SU-DHL-6 (cell line): ENCODE results near the gene UTP20.

ENCODE experiments used
- H2AFZ ChIP-seq: fragments of 200-600 bp; sonication (generic); 2 replicates; pipeline ENCODE4 v1.6.1; 2014; ENCODE audit warnings: low read depth, mild to moderate bottlenecking, moderate library complexity, mixed read lengths, antibody characterized with exemption, low read length; ENCODE audit not compliant: severe bottlenecking
- H3F3A ChIP-seq: fragments of 200-600 bp; shearing (Covaris generic); 2 replicates; pipeline ENCODE4 v1.6.0; 2016; ENCODE audit warnings: antibody characterized with exemption, mild to moderate bottlenecking; ENCODE audit not compliant: insufficient read depth
- H3K27ac ChIP-seq: fragments of 200-600 bp; sonication (generic); 2 replicates; pipeline ENCODE4 v1.5.1; 2016; ENCODE audit warnings: low read depth, mild to moderate bottlenecking, low read length, moderate library complexity, mixed read lengths
- H3K27me3 ChIP-seq: fragments of 200-600 bp; sonication (generic), shearing (Covaris generic); 2 replicates; pipeline ENCODE4 v1.6.0; 2014; ENCODE audit warnings: mild to moderate bottlenecking, low read length
- H3K36me3 ChIP-seq: fragments of 200-600 bp; sonication (generic); 2 replicates; pipeline ENCODE4 v1.6.1; 2014; ENCODE audit warnings: mild to moderate bottlenecking, low read length, mixed read lengths
- H3K4me2 ChIP-seq: fragments of 300-600, 200-600 bp; shearing (Covaris generic), sonication (generic); 2 replicates; pipeline ENCODE4 v1.6.0; 2014; ENCODE audit warnings: low read length, low read depth, mild to moderate bottlenecking; ENCODE audit not compliant: poor library complexity, severe bottlenecking
- H3K4me3 ChIP-seq: fragments of 200-600 bp; sonication (generic); 2 replicates; pipeline ENCODE4 v1.5.1; 2014; ENCODE audit warnings: antibody characterized with exemption, low read length, mild to moderate bottlenecking, mixed read lengths; ENCODE audit not compliant: insufficient read depth, poor library complexity, severe bottlenecking
- H3K79me2 ChIP-seq: fragments of 200-600 bp; sonication (generic); 2 replicates; pipeline ENCODE4 v1.6.1; 2014; ENCODE audit warnings: mild to moderate bottlenecking, low read length, moderate library complexity; ENCODE audit not compliant: insufficient read depth
- H3K9ac ChIP-seq: fragments of 200-600 bp; sonication (generic); 2 replicates; pipeline ENCODE4 v1.7.0; 2014; ENCODE audit warnings: mild to moderate bottlenecking, low read length
- H3K9me2 ChIP-seq: fragments of 200-600 bp; sonication (generic); replicated peaks from 2 replicates; pipeline ENCODE4 v1.6.1; 2014; ENCODE audit warnings: low read length; ENCODE audit not compliant: insufficient read depth
- H3K9me3 ChIP-seq: fragments of 200-600 bp; sonication (generic); 2 replicates; pipeline ENCODE4 v1.6.1; 2014; ENCODE audit warnings: low read length, mixed read lengths; ENCODE audit not compliant: insufficient read depth
- H4K20me1 ChIP-seq: fragments of 200-600 bp; sonication (generic); 2 replicates; pipeline ENCODE4 v1.6.1; 2014; ENCODE audit warnings: low read depth, mild to moderate bottlenecking, antibody characterized with exemption, low read length, moderate library complexity, mixed read lengths
- CTCF ChIP-seq: fragments of 200-600 bp; sonication (generic); IDR thresholded peaks from one replicate; pipeline ENCODE4 v1.5.1; 2017; ENCODE audit warnings: antibody characterized with exemption, mild to moderate bottlenecking, low read length, moderate library complexity; ENCODE audit not compliant: insufficient read depth, poor library complexity, severe bottlenecking
- EZH2phosphoT487 ChIP-seq: fragments of 200-600 bp; sonication (generic), shearing (Covaris generic); conservative IDR thresholded peaks from 2 replicates; pipeline ENCODE4 v1.6.1; 2018; ENCODE audit warnings: mild to moderate bottlenecking, antibody characterized with exemption, low read length, moderate library complexity, mixed read lengths

Gene UTP20

GRCh38 chr12:101361455-101361854 is 81.5 kb downstream of the UTP20 start:
- Histone ChIP-seq H3F3A (no peaks in the 10 kb centered on the region), H4K20me1 (no peaks in the 10 kb centered on the region), H3K4me2 (no peak overlapping the region), H3K27me3 (no peaks in the 10 kb centered on the region), H3K9me2 (no peaks in the 10 kb centered on the region), H3K4me3 (no peak overlapping the region), H3K9ac (no peak overlapping the region), H3K9me3 (no peaks in the 10 kb centered on the region), H3K27ac (no peak overlapping the region), H3K36me3 (peaks cover 13% of the 10 kb centered on the region; the same call in 1 of the 2 replicates), H3K79me2 (no peaks in the 10 kb centered on the region), H2AFZ (no peak overlapping the region)
- TF ChIP-seq CTCF (no peak), EZH2phosphoT487 (no peak)

GRCh38 chr12:101368016-101368415 is 88.1 kb downstream of the UTP20 start:
- Histone ChIP-seq H3K9ac (no peak overlapping the region), H3K36me3 (peaks cover 6% of the 10 kb centered on the region; the same call in 1 of the 2 replicates), H3K4me3 (no peak overlapping the region), H3F3A (no peaks in the 10 kb centered on the region), H3K9me3 (no peaks in the 10 kb centered on the region), H3K27me3 (no peaks in the 10 kb centered on the region), H2AFZ (no peak overlapping the region), H3K27ac (no peak overlapping the region), H3K9me2 (no peaks in the 10 kb centered on the region), H3K4me2 (no peak overlapping the region), H4K20me1 (no peaks in the 10 kb centered on the region), H3K79me2 (no peaks in the 10 kb centered on the region)
- no peak for TF ChIP-seq CTCF
- no peak for TF ChIP-seq EZH2phosphoT487

GRCh38 chr12:101372431-101372830 is 92.5 kb downstream of the UTP20 start:
- no peaks in the 10 kb centered on the region for H3K79me2 ChIP-seq
- H3K27me3 ChIP-seq, result no peaks in the 10 kb centered on the region
- H3K9me2 ChIP-seq, result no peaks in the 10 kb centered on the region
- H3F3A ChIP-seq, result no peaks in the 10 kb centered on the region; the same call in 1 of the 2 replicates
- H2AFZ ChIP-seq, result no peak overlapping the region
- peaks cover 10% of the 10 kb centered on the region; the same call in 1 of the 2 replicates for H3K36me3 ChIP-seq
- no peak overlapping the region for H3K4me2 ChIP-seq
- no peak overlapping the region for H3K9ac ChIP-seq
- no peaks in the 10 kb centered on the region for H3K9me3 ChIP-seq
- TF ChIP-seq CTCF (no peak), EZH2phosphoT487 (no peak)
- H4K20me1 ChIP-seq, result no peaks in the 10 kb centered on the region
- no peak overlapping the region for H3K27ac ChIP-seq
- no peak overlapping the region for H3K4me3 ChIP-seq
